CD4-positive, alpha-beta T cell treated with Interleukin-10 for 1 hour (primary cell): ENCODE results near the gene MCTP1.
"Not testable (repeated sequence)": the region's sequence is repeated elsewhere in the genome, so short reads cannot be mapped to it uniquely, and the experiment has no call there.

Experiments
- DNase-seq: peaks from one replicate; pipeline ENCODE4 v3.0.0-alpha.2; 2020

The MCTP1 gene

GRCh38 chr5:95178046-95178651 lies 106.7 kb downstream of the MCTP1 start:
- DNase-seq = no peak

- no peak for DNase-seq
Observed at GRCh38 chr5:95177456-95177855, 107.4 kb downstream of the MCTP1 start.

GRCh38 chr5:95175106-95175505 lies 109.8 kb downstream of the MCTP1 start:
- DNase-seq = no peak

GRCh38 chr5:95172659-95173058 lies 112.2 kb downstream of the MCTP1 start:
- DNase-seq = no peak

- no peak for DNase-seq
Observed at GRCh38 chr5:95164861-95165260, 120.0 kb downstream of the MCTP1 start.

GRCh38 chr5:95163079-95163478 lies 121.8 kb downstream of the MCTP1 start:
- DNase-seq = no peak

GRCh38 chr5:95162231-95162992 lies 122.5 kb downstream of the MCTP1 start:
- DNase-seq = no peak

- no peak for DNase-seq
Observed at GRCh38 chr5:95159603-95160002, 125.3 kb downstream of the MCTP1 start.

- DNase-seq = no peak
Observed at GRCh38 chr5:95155888-95156287, 129.0 kb downstream of the MCTP1 start.

GRCh38 chr5:95153511-95153910 lies 131.4 kb downstream of the MCTP1 start:
- no peak for DNase-seq

- no peak for DNase-seq
Observed at GRCh38 chr5:95152535-95152934, 132.4 kb downstream of the MCTP1 start.

GRCh38 chr5:95152131-95152530 lies 132.8 kb downstream of the MCTP1 start:
- DNase-seq = no peak

GRCh38 chr5:95151694-95152093 lies 133.2 kb downstream of the MCTP1 start:
- no peak for DNase-seq

GRCh38 chr5:95149387-95149786 lies 135.5 kb downstream of the MCTP1 start:
- DNase-seq = no peak

- no peak for DNase-seq
Observed at GRCh38 chr5:95148453-95148852, 136.4 kb downstream of the MCTP1 start.

- not testable (repeated sequence) for DNase-seq
Observed at GRCh38 chr5:95143858-95144257, 141.0 kb downstream of the MCTP1 start.

- no peak for DNase-seq
Observed at GRCh38 chr5:95142145-95142544, 142.7 kb downstream of the MCTP1 start.

GRCh38 chr5:95141141-95141540 lies 143.8 kb downstream of the MCTP1 start:
- no peak for DNase-seq

- DNase-seq = no peak
Observed at GRCh38 chr5:95134326-95134725, 150.6 kb downstream of the MCTP1 start.

GRCh38 chr5:95132096-95132495 lies 152.8 kb downstream of the MCTP1 start:
- no peak for DNase-seq

- no peak for DNase-seq
Observed at GRCh38 chr5:95130941-95131340, 154.0 kb downstream of the MCTP1 start.

GRCh38 chr5:95124731-95125130 lies 160.2 kb downstream of the MCTP1 start:
- DNase-seq = no peak

GRCh38 chr5:95124101-95124500 lies 160.8 kb downstream of the MCTP1 start:
- DNase-seq = no peak

GRCh38 chr5:95114902-95115301 lies 170.0 kb downstream of the MCTP1 start:
- DNase-seq = no peak

- no peak for DNase-seq
Observed at GRCh38 chr5:95114305-95114704, 170.6 kb downstream of the MCTP1 start.
